GM23248 (cell line): ENCODE data around the gene FAM163B. TPM values are rescaled to one million over a fixed set of nuclear protein-coding genes. Genes with fewer than 3 reads are reported as not detected.
A peak's percentile ranks its signal among the peaks of the same experiment; 100 is the strongest.

Experiments
- DNase-seq: peaks from one replicate; pipeline ENCODE4 v3.0.0-alpha.2; 2015
- H2AFZ ChIP-seq: fragments of 200-600 bp; sonication (generic); 2 replicates; pipeline ENCODE4 v1.6.1; 2016; ENCODE audit warnings: antibody characterized with exemption
- H3F3A ChIP-seq: fragments of 200-600 bp; sonication (generic); 2 replicates; pipeline ENCODE4 v1.6.1; 2016; ENCODE audit warnings: mild to moderate bottlenecking, antibody characterized with exemption, mixed run types; ENCODE audit not compliant: insufficient read depth
- H3K27ac ChIP-seq: fragments of 200-600 bp; sonication (generic); 2 replicates; pipeline ENCODE4 v1.5.1; 2016; ENCODE audit warnings: mild to moderate bottlenecking
- H3K27me3 ChIP-seq: fragments of 200-600 bp; sonication (generic); replicated peaks from 2 replicates; pipeline ENCODE4 v1.6.1; 2016; ENCODE audit warnings: mild to moderate bottlenecking; ENCODE audit not compliant: insufficient read depth
- H3K36me3 ChIP-seq: fragments of 200-600 bp; sonication (generic); 2 replicates; pipeline ENCODE4 v1.6.1; 2016; ENCODE audit warnings: low read depth, mild to moderate bottlenecking
- H3K4me1 ChIP-seq: fragments of 200-600 bp; sonication (generic); 2 replicates; pipeline ENCODE4 v1.6.1; 2016; ENCODE audit warnings: mild to moderate bottlenecking; ENCODE audit not compliant: insufficient read depth
- H3K4me2 ChIP-seq: fragments of 200-600 bp; sonication (generic); one replicate; pipeline ENCODE4 v1.6.1; 2016; ENCODE audit warnings: mild to moderate bottlenecking; ENCODE audit not compliant: unreplicated experiment
- H3K4me3 ChIP-seq: fragments of 200-600 bp; sonication (generic); 2 replicates; pipeline ENCODE4 v1.5.1; 2016; ENCODE audit warnings: mild to moderate bottlenecking
- H3K79me2 ChIP-seq: fragments of 200-600 bp; sonication (generic); 2 replicates; pipeline ENCODE4 v1.6.1; 2016; ENCODE audit warnings: mild to moderate bottlenecking; ENCODE audit not compliant: insufficient read depth
- H3K9ac ChIP-seq: fragments of 200-600 bp; sonication (generic); 2 replicates; pipeline ENCODE4 v1.6.1; 2016; ENCODE audit warnings: mild to moderate bottlenecking
- H3K9me2 ChIP-seq: fragments of 200-600 bp; sonication (generic); 2 replicates; pipeline ENCODE4 v1.6.1; 2016; ENCODE audit warnings: mixed run types, mild to moderate bottlenecking, moderate library complexity; ENCODE audit not compliant: insufficient read depth
- H3K9me3 ChIP-seq: fragments of 200-600 bp; sonication (generic); one replicate; pipeline ENCODE4 v1.6.1; 2017; ENCODE audit warnings: low read depth
- H4K20me1 ChIP-seq: fragments of 200-600 bp; sonication (generic); 2 replicates; pipeline ENCODE4 v1.6.0; 2016; ENCODE audit not compliant: insufficient read depth
- EZH2 ChIP-seq: fragments of 200-600 bp; sonication (generic); IDR thresholded peaks from 2 replicates; pipeline ENCODE4 v1.6.1; 2018; ENCODE audit warnings: antibody characterized with exemption, mild to moderate bottlenecking; ENCODE audit not compliant: insufficient read depth, poor library complexity, severe bottlenecking
- EZH2phosphoT487 ChIP-seq: fragments of 200-600 bp; sonication (generic); IDR thresholded peaks from 2 replicates; pipeline ENCODE4 v1.6.1; 2018; ENCODE audit warnings: antibody characterized with exemption, moderate library complexity, mild to moderate bottlenecking, low read depth; ENCODE audit not compliant: insufficient read depth
- WGBS, 2 experiments: methylation state at CpG; one replicate each; pipeline ENCODE4 v1.1.6; 2015 to 2017; ENCODE audit warnings: low lambda C conversion rate in 2 of 2, low coverage in 1 of 2; ENCODE audit errors: missing lambda C conversion rate in 2 of 2; 5-methylcytosine and 5-hydroxymethylcytosine counted together
- in situ Hi-C: fragments of 300-500 bp; cut with MboI; formaldehyde crosslinking; loops from 2 replicates; pipeline ENCODE4 v1.15.0; 2020
- polyA plus RNA-seq: library from polyadenylated mRNA; unstranded; fragments of >200 nt; fragmentation: Nextera tagmentation; extraction: Ambion mirVana; gene quantifications from 2 replicates; pipeline ENCODE4 v1.2.1, GENCODE V29; 2016
- total RNA-seq: library from RNA; depleted of rRNA; stranded (reverse); fragments of >200 nt; shearing (Covaris generic); gene quantifications from 2 replicates; pipeline ENCODE4 v1.2.3, GENCODE V29; 2014

FAM163B gene
- total and polyA plus RNA-seq, 2 experiments from 2014 or later: not detected

- Histone ChIP-seq H3K4me3 (no peak overlapping the region), H3K36me3 (no peaks in the 10 kb centered on the region), H3K27me3 (peaks cover 33% of the 10 kb centered on the region), H4K20me1 (no peaks in the 10 kb centered on the region), H3K4me1 (no peaks in the 10 kb centered on the region), H3K9me3 (no peaks in the 10 kb centered on the region), H3K9me2 (no peaks in the 10 kb centered on the region), H3K9ac (no peak overlapping the region), H3K4me2 (no peak overlapping the region), H3K79me2 (no peaks in the 10 kb centered on the region), H3K27ac (no peak overlapping the region), H3F3A (no peaks in the 10 kb centered on the region), H2AFZ (no peak overlapping the region)
- peak; percentile 54 for DNase-seq
- 35 to 36% methylated on average over 19 to 20 of the region's 20 CpGs for WGBS, 2 experiments
- in situ Hi-C loops: no loop called here
- no peak for TF ChIP-seq EZH2phosphoT487
- no peak for TF ChIP-seq EZH2
Measured at GRCh38 chr9:133532937-133533668, 76.1 kb downstream of the FAM163B start.

GRCh38 chr9:133531293-133531692 lies 77.9 kb downstream of the FAM163B start:
- Histone ChIP-seq H3K27me3 (peaks cover 47% of the 10 kb centered on the region), H4K20me1 (no peaks in the 10 kb centered on the region)

GRCh38 chr9:133529874-133530273 lies 79.3 kb downstream of the FAM163B start:
- no peak for TF ChIP-seq EZH2phosphoT487
- no peak for TF ChIP-seq EZH2
- peaks cover 56% of the 10 kb centered on the region for H3K27me3 ChIP-seq

More at GRCh38 chr9:133531293-133531692, 77.9 kb downstream of the FAM163B start:
- TF ChIP-seq EZH2phosphoT487 (no peak), EZH2 (no peak)
- H3K27ac ChIP-seq: no peak overlapping the region
- no peaks in the 10 kb centered on the region for H3K79me2 ChIP-seq
- DNase-seq: no peak
- no peaks in the 10 kb centered on the region for H3F3A ChIP-seq
- no peak overlapping the region for H3K4me3 ChIP-seq
- no peak overlapping the region for H2AFZ ChIP-seq
- H3K9me2 ChIP-seq: no peaks in the 10 kb centered on the region
- no peaks in the 10 kb centered on the region for H3K9me3 ChIP-seq
- no peaks in the 10 kb centered on the region for H3K4me1 ChIP-seq
- no peaks in the 10 kb centered on the region for H3K36me3 ChIP-seq
- H3K9ac ChIP-seq: no peak overlapping the region
- no peak overlapping the region for H3K4me2 ChIP-seq
- WGBS, 2 experiments: 48 to 53% methylated on average over 8 to 9 of the region's 9 CpGs
- in situ Hi-C loops: no loop called here

GRCh38 chr9:133529457-133529856 lies 79.7 kb downstream of the FAM163B start:
- Histone ChIP-seq H3K4me1 (no peaks in the 10 kb centered on the region), H3K9me2 (no peaks in the 10 kb centered on the region), H4K20me1 (no peaks in the 10 kb centered on the region), H3K9me3 (no peaks in the 10 kb centered on the region), H3F3A (no peaks in the 10 kb centered on the region), H3K79me2 (no peaks in the 10 kb centered on the region), H3K4me3 (no peak overlapping the region), H3K36me3 (no peaks in the 10 kb centered on the region), H3K27ac (no peak overlapping the region), H3K9ac (no peak overlapping the region), H3K4me2 (no peak overlapping the region), H2AFZ (no peak overlapping the region), H3K27me3 (peaks cover 55% of the 10 kb centered on the region)
- TF ChIP-seq EZH2phosphoT487 (no peak), EZH2 (no peak)
- WGBS, 2 experiments: 44 to 53% methylated on average over 7 of the region's 7 CpGs
- DNase-seq: no peak
- in situ Hi-C loops: loop anchor here (10.0 kb wide), 1 partner anchor 195 kb away; no protein-coding TSS in a partner anchor

More at GRCh38 chr9:133529874-133530273, 79.3 kb downstream of the FAM163B start:
- WGBS, 2 experiments: 49 to 50% methylated on average over 7 of the region's 7 CpGs
- Histone ChIP-seq H3K4me1 (no peaks in the 10 kb centered on the region), H3K9me2 (no peaks in the 10 kb centered on the region), H3K9me3 (no peaks in the 10 kb centered on the region), H2AFZ (no peak overlapping the region), H3K36me3 (no peaks in the 10 kb centered on the region), H3K27ac (no peak overlapping the region), H3K79me2 (no peaks in the 10 kb centered on the region), H4K20me1 (no peaks in the 10 kb centered on the region), H3K4me3 (no peak overlapping the region), H3K4me2 (no peak overlapping the region), H3F3A (no peaks in the 10 kb centered on the region), H3K9ac (no peak overlapping the region)
- no peak for DNase-seq
- in situ Hi-C loops: loop anchor here (10.0 kb wide), 1 partner anchor 195 kb away; no protein-coding TSS in a partner anchor

GRCh38 chr9:133528876-133529241 lies 80.3 kb downstream of the FAM163B start:
- no peak overlapping the region for H3K27ac ChIP-seq
- peaks cover 57% of the 10 kb centered on the region for H3K27me3 ChIP-seq
- H3K4me1 ChIP-seq: no peaks in the 10 kb centered on the region
- H3F3A ChIP-seq: no peaks in the 10 kb centered on the region
- H3K79me2 ChIP-seq: no peaks in the 10 kb centered on the region
- no peaks in the 10 kb centered on the region for H3K9me3 ChIP-seq
- H3K36me3 ChIP-seq: no peaks in the 10 kb centered on the region
- no peak overlapping the region for H3K9ac ChIP-seq
- no peak overlapping the region for H2AFZ ChIP-seq
- DNase-seq: no peak
- H3K4me3 ChIP-seq: no peak overlapping the region
- in situ Hi-C loops: loop anchor here (10.0 kb wide), 1 partner anchor 196 kb away; no protein-coding TSS in a partner anchor
- TF ChIP-seq EZH2phosphoT487 (no peak), EZH2 (no peak)
- H3K9me2 ChIP-seq: no peaks in the 10 kb centered on the region
- WGBS, 2 experiments: 48 to 54% methylated on average over 11 of the region's 11 CpGs
- H3K4me2 ChIP-seq: no peak overlapping the region
- no peaks in the 10 kb centered on the region for H4K20me1 ChIP-seq
